SU-DHL-6 (cell line): ENCODE results near the gene GHRHR.

Source experiments
- H2AFZ ChIP-seq: fragments of 200-600 bp; sonication (generic); 2 replicates; pipeline ENCODE4 v1.6.1; 2014; ENCODE audit warnings: low read depth, mild to moderate bottlenecking, moderate library complexity, mixed read lengths, antibody characterized with exemption, low read length; ENCODE audit not compliant: severe bottlenecking
- H3F3A ChIP-seq: fragments of 200-600 bp; shearing (Covaris generic); 2 replicates; pipeline ENCODE4 v1.6.0; 2016; ENCODE audit warnings: antibody characterized with exemption, mild to moderate bottlenecking; ENCODE audit not compliant: insufficient read depth
- H3K27ac ChIP-seq: fragments of 200-600 bp; sonication (generic); 2 replicates; pipeline ENCODE4 v1.5.1; 2016; ENCODE audit warnings: low read depth, mild to moderate bottlenecking, low read length, moderate library complexity, mixed read lengths
- H3K27me3 ChIP-seq: fragments of 200-600 bp; sonication (generic), shearing (Covaris generic); 2 replicates; pipeline ENCODE4 v1.6.0; 2014; ENCODE audit warnings: mild to moderate bottlenecking, low read length
- H3K36me3 ChIP-seq: fragments of 200-600 bp; sonication (generic); 2 replicates; pipeline ENCODE4 v1.6.1; 2014; ENCODE audit warnings: mild to moderate bottlenecking, low read length, mixed read lengths
- H3K4me2 ChIP-seq: fragments of 300-600, 200-600 bp; shearing (Covaris generic), sonication (generic); 2 replicates; pipeline ENCODE4 v1.6.0; 2014; ENCODE audit warnings: low read length, low read depth, mild to moderate bottlenecking; ENCODE audit not compliant: poor library complexity, severe bottlenecking
- H3K4me3 ChIP-seq: fragments of 200-600 bp; sonication (generic); 2 replicates; pipeline ENCODE4 v1.5.1; 2014; ENCODE audit warnings: antibody characterized with exemption, low read length, mild to moderate bottlenecking, mixed read lengths; ENCODE audit not compliant: insufficient read depth, poor library complexity, severe bottlenecking
- H3K79me2 ChIP-seq: fragments of 200-600 bp; sonication (generic); 2 replicates; pipeline ENCODE4 v1.6.1; 2014; ENCODE audit warnings: mild to moderate bottlenecking, low read length, moderate library complexity; ENCODE audit not compliant: insufficient read depth
- H3K9ac ChIP-seq: fragments of 200-600 bp; sonication (generic); 2 replicates; pipeline ENCODE4 v1.7.0; 2014; ENCODE audit warnings: mild to moderate bottlenecking, low read length
- H3K9me2 ChIP-seq: fragments of 200-600 bp; sonication (generic); replicated peaks from 2 replicates; pipeline ENCODE4 v1.6.1; 2014; ENCODE audit warnings: low read length; ENCODE audit not compliant: insufficient read depth
- H3K9me3 ChIP-seq: fragments of 200-600 bp; sonication (generic); 2 replicates; pipeline ENCODE4 v1.6.1; 2014; ENCODE audit warnings: low read length, mixed read lengths; ENCODE audit not compliant: insufficient read depth
- H4K20me1 ChIP-seq: fragments of 200-600 bp; sonication (generic); 2 replicates; pipeline ENCODE4 v1.6.1; 2014; ENCODE audit warnings: low read depth, mild to moderate bottlenecking, antibody characterized with exemption, low read length, moderate library complexity, mixed read lengths
- CTCF ChIP-seq: fragments of 200-600 bp; sonication (generic); IDR thresholded peaks from one replicate; pipeline ENCODE4 v1.5.1; 2017; ENCODE audit warnings: antibody characterized with exemption, mild to moderate bottlenecking, low read length, moderate library complexity; ENCODE audit not compliant: insufficient read depth, poor library complexity, severe bottlenecking
- EZH2phosphoT487 ChIP-seq: fragments of 200-600 bp; sonication (generic), shearing (Covaris generic); conservative IDR thresholded peaks from 2 replicates; pipeline ENCODE4 v1.6.1; 2018; ENCODE audit warnings: mild to moderate bottlenecking, antibody characterized with exemption, low read length, moderate library complexity, mixed read lengths

GHRHR gene

GRCh38 chr7:30994206-30995100 lies 30.7 kb downstream of the GHRHR start:
- Histone ChIP-seq H3K36me3 (no peaks in the 10 kb centered on the region), H3F3A (no peaks in the 10 kb centered on the region), H3K9me2 (no peaks in the 10 kb centered on the region), H3K9ac (no peak overlapping the region), H3K27me3 (no peaks in the 10 kb centered on the region), H2AFZ (no peak overlapping the region), H3K4me3 (no peak overlapping the region), H3K9me3 (no peaks in the 10 kb centered on the region), H3K4me2 (no peak overlapping the region), H3K27ac (no peak overlapping the region), H3K79me2 (no peaks in the 10 kb centered on the region), H4K20me1 (no peaks in the 10 kb centered on the region)
- TF ChIP-seq CTCF (no peak), EZH2phosphoT487 (no peak)

- no peak for TF ChIP-seq CTCF
- no peak for TF ChIP-seq EZH2phosphoT487
These were observed 31.8 kb downstream of the GHRHR start for GRCh38 chr7:30995536-30995935.

GRCh38 chr7:30996256-30996655 lies 32.5 kb downstream of the GHRHR start:
- Histone ChIP-seq H2AFZ (no peak overlapping the region), H3K79me2 (no peaks in the 10 kb centered on the region), H3K9me2 (no peaks in the 10 kb centered on the region), H3K9me3 (no peaks in the 10 kb centered on the region), H3K27me3 (no peaks in the 10 kb centered on the region), H3F3A (no peaks in the 10 kb centered on the region), H4K20me1 (no peaks in the 10 kb centered on the region), H3K9ac (no peak overlapping the region), H3K4me3 (no peak overlapping the region), H3K4me2 (no peak overlapping the region), H3K36me3 (no peaks in the 10 kb centered on the region), H3K27ac (no peak overlapping the region)
- no peak for TF ChIP-seq EZH2phosphoT487
- no peak for TF ChIP-seq CTCF

More at GRCh38 chr7:30995536-30995935, 31.8 kb downstream of the GHRHR start:
- no peak overlapping the region for H3K4me3 ChIP-seq
- no peaks in the 10 kb centered on the region for H3K9me2 ChIP-seq
- no peaks in the 10 kb centered on the region for H3K36me3 ChIP-seq
- H3F3A ChIP-seq = no peaks in the 10 kb centered on the region
- no peak overlapping the region for H3K9ac ChIP-seq
- H3K27me3 ChIP-seq = no peaks in the 10 kb centered on the region
- no peak overlapping the region for H2AFZ ChIP-seq
- H3K9me3 ChIP-seq = no peaks in the 10 kb centered on the region
- no peak overlapping the region for H3K4me2 ChIP-seq
- H3K27ac ChIP-seq = no peak overlapping the region
- no peaks in the 10 kb centered on the region for H4K20me1 ChIP-seq
- H3K79me2 ChIP-seq = no peaks in the 10 kb centered on the region
